Breast epithelium (tissue), 3 donors: Measurements from ENCODE around the gene ARHGEF3.

ENCODE experiments used
- CTCF ChIP-seq, 3 donors: fragments of 450-650 bp; IDR thresholded peaks; one replicate each; pipeline ENCODE4 v1.5.1; 2016 to 2017; ENCODE audit warnings: antibody characterized with exemption in 3 of 3, mild to moderate bottlenecking in 3 of 3, moderate library complexity in 3 of 3
- POLR2AphosphoS5 ChIP-seq, 3 donors: sonication (generic); formaldehyde crosslinking; IDR thresholded peaks; one replicate each; pipeline ENCODE4 v1.6.1; 2017; ENCODE audit warnings: antibody characterized with exemption in 3 of 3

GRCh38 chr3:56795829-56796185 is 5.9 kb downstream of the ARHGEF3 start:
- no peak for TF ChIP-seq CTCF (IDR thresholded peaks at IDR 0.05)
- no peak for TF ChIP-seq POLR2AphosphoS5 (IDR thresholded peaks at IDR 0.05)
